Left colon (tissue), 2 donors: Measurements from ENCODE around the gene DEPDC5. TPM values are rescaled to one million over a fixed set of nuclear protein-coding genes. Genes with fewer than 3 reads are reported as not detected.

Source experiments
- ATAC-seq: fragments of 200-7000 bp; cut with Tn5 transposase; one replicate; pipeline ENCODE4 v1.9.1; 2020; ENCODE audit warnings: mild to moderate bottlenecking, moderate library complexity
- DNase-seq, 2 donors: peaks; one replicate each; pipeline ENCODE4 v3.0.0-alpha.2; 2020
- intact Hi-C, 2 donors: fragments of 100-400 bp; cut with DNase I in 1 of 2; cut with micrococcal nuclease in 1 of 2; formaldehyde crosslinking; loops; one replicate each; pipeline versions ENCODE4 v1.11.2 to v1.14.0; 2022; cut with DNase I, micrococcal nuclease
- total RNA-seq, 2 donors: library from RNA; stranded (reverse); fragmentation: NEBNext Ultra II Directional; extraction: Animal tissue kit (Norgen Biotek cat#: 25700); gene quantifications; one replicate each; pipeline ENCODE4 v1.2.1, GENCODE V29; 2021
- donor health status: DM: no; HTN: no; CAD: no.
- donor health status: DM: yes; HTN: yes; CAD: no.

The DEPDC5 gene
- total RNA-seq, 2 donors from 2014 or later = 38.1 to 54.5 TPM

GRCh38 chr22:31904651-31905050 lies 150.8 kb downstream of the DEPDC5 start:
- DNase-seq (no peak), ATAC-seq (no peak)
- intact Hi-C loops = no loop called here

DNA sequence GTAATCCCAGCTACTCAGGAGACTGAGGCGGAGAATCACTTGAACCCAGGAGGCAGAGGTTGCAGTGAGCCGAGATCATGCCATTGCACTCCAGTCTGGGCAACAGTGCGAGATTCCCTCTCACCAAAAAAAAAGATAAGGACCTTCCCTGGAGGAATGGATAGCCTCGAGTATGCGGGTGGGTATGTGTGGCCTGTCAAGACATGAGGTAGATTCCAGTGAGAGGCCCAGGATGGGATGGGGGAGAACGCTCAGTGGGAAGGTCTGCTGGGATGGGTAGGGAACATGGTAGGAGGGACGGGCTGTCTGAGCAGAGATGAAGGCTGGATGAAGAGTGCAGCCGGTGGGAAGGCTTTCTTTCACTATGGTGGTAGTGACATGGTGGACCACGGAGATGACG lies 151.5 kb downstream of the DEPDC5 start:
- DNase-seq (no peak), ATAC-seq (no peak)
- intact Hi-C loops = no loop called here

DNA sequence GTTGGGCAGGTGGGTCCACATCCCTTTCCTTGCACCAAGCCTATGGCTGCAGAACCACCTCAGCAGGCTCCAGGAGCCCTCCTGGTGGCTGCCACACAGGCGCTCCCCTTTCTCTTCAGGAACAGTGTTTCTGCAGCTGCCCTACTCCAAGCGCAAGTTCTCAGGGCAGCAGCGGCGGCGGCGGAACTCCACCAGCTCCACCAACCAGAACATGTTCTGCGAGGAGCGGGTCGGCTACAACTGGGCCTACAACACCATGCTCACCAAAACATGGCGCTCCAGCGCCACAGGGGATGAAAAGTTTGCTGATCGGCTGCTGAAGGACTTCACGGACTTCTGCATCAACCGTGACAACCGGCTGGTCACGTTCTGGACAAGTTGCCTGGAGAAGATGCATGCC lies 152.3 kb downstream of the DEPDC5 start:
- DNase-seq = no peak

DNA sequence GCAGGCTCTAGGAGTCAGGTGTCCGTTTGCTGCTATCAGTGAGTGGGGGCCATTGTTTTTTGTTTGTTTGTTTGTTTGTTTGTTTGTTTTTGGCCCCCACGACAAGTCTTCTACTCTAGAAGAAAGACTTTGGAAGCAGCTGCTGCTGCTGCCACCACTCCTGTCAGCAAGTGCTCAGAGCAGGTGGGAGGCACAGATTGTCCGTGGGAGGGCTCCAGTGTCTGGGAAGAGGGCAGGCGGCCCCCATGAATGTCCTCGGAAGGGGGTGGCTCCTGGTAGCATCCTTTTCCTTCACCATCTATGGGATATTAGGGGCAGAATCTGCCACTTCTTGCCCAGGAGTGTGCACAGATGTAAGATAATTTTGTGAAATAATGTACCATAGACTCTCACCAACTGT lies 152.8 kb downstream of the DEPDC5 start:
- intact Hi-C loops = no loop called here
- no peak for DNase-seq
- no peak for ATAC-seq

More for the DNA sequence above, 152.3 kb downstream of the DEPDC5 start:
- intact Hi-C loops = no loop called here
- ATAC-seq = no peak

DNA sequence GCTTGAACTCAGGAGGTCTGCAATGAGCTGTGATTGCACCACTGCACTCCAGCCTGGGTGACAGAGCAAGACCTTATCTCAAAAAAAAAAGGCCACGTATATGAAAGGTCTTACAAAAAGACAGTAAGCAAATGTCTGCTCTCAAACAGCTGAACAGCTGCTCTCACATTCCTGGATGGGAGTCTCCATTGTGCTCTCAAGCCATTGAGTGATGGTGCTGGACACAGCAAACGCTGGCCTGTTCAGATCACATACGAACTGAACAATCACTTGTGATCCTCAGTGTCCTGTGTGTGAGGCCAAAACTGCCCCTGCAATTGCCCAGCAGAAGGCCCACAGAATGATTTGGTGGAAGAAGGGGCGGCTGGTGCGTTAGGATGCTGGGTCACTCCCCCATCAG lies 156.2 kb downstream of the DEPDC5 start:
- intact Hi-C loops = no loop called here
- ATAC-seq (no peak), DNase-seq (no peak)

DNA sequence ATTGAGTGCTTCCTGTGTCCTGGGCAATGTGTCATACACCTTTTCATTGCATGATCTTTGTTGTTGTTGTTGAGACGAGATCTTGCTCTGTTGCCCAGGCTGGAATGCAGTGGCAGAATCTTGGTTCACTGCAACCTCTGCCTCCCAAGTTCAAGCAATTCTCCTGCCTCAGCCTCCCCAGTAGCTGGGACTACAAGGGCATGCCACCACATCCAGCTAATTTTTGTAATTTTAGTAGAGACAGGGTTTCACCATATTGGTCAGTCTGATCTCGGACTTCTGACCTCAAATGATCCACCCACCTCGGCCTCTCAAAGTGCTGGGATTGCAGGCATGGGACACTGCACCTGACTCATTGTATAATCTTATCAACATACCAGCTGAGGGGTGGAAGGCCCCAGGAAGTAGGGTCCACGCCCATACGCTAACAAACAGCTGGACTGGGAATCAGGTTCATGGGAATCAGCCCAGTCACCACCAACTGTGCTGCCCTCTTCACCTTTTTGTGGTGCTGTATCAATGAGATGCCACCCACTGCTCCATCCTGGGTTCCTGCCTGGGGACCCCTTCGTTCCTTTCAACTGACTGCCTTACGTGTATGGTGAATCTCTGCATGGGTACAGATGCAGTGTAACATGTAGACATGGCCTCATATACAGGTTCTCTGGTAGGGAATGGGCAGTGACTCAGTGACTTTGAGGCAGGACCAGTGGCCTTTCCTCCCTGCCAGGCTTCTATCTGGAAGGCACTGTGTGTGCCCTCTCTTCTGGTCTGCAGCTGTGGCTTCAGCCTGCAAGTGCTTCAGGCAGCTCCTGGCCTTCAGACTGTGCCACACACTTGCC lies 158.0 kb downstream of the DEPDC5 start:
- intact Hi-C loops = no loop called here
- ATAC-seq (peak; percentile 92), DNase-seq (peak; percentile 39 to 65)

GRCh38 chr22:31912407-31912743 lies 158.6 kb downstream of the DEPDC5 start:
- ATAC-seq = no peak
- intact Hi-C loops = no loop called here
- no peak for DNase-seq

DNA sequence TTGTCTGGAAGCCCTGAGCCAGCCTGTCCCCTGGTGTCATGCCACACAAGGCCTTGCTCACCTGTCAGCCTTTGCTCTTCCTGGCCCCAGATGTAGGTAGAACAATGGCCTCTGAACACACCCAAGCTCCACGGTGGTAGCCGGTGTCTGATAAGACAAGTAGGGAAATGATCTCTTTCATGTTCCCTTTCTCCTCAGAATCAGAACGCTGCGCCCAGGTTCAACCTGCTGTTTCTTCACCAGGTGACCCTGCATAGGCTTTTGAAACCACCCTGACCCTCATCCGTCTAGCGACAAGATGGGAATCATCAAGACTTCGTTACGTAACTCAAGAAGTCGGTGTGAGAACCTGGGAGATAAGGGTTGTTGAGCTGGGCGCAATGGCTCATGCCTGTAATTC lies 161.8 kb downstream of the DEPDC5 start:
- DNase-seq = no peak
- intact Hi-C loops = no loop called here
- ATAC-seq = peak; percentile 33

DNA sequence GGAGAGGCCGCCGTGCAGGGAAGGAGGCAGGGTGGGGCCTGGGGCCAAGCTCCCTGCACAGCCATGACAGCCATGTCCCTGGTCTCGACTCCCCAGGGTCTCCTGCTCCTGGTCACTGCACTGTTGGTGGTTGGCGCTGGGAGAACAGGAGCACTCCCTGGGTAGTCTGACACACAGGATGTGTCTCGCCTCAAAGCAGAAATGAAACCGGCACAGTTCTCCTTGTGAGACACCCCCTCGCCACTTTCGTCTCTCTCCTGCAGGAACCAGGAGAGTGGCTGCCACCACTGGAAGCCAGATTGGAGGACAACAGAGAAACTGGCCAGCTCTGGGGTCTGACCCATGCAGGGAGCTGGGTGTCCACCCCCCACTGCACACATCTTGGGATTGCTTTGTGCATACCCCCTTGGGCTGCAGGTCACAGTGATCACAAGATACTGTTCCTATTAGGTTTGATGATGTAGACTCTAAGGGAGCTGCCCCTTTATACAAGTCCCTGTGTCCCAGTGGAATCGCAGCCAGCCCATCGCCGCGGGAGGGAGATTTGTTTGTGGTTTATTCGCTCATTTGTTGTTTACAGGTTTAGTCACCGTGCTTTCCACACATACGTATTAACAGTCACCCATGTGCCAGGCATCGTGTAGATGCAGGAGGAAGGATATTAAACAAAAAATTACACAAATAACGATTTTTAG lies 163.6 kb downstream of the DEPDC5 start:
- ATAC-seq (no peak), DNase-seq (peak in 1 of 2 donors; percentile 23)
- intact Hi-C loops = no loop called here

DNA sequence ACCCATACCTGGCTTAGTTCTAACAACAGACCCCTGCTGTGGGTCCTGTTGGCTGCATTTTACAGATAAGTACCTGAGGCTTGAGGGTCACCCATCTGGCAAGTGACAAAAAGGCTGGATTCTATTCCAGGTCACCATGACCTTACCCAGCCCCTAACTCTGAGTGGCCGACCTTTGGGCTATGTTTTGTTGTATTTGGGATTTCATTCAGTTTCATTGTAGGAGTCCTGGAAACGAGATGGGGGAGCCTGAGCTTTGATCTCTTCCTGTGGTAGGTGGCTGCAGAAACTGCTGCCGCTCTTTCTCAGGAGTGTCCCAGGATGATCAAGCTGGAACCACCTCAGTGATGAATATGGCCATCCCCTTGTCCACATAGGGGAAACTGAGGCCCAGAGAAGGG lies 165.9 kb downstream of the DEPDC5 start:
- no peak for DNase-seq
- intact Hi-C loops = no loop called here

GRCh38 chr22:31920306-31920705 lies 166.5 kb downstream of the DEPDC5 start:
- DNase-seq (no peak), ATAC-seq (no peak)
- intact Hi-C loops = no loop called here

More for the DNA sequence above, 165.9 kb downstream of the DEPDC5 start:
- no peak for ATAC-seq

GRCh38 chr22:31921106-31921505 lies 167.3 kb downstream of the DEPDC5 start:
- intact Hi-C loops = no loop called here
- ATAC-seq (no peak), DNase-seq (no peak)

DNA sequence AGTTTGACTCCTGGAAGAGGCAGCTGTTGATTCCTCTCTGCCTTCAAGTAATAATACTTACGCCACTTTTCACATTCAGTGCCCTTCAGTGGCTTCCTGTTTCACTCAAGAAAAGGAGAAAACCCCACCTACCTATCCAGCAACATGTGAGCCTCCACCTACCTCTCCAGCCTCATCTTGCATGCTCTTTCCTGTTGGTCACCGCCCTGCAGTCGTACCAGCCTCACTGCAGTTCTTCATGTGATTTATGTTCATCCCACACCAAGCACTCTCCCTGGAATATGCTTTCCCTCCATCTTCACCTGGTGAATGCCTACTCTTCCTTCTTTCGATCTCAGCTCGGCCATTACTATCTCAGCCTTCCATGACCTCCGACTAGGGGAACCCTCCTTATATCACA lies 168.7 kb downstream of the DEPDC5 start:
- intact Hi-C loops = no loop called here
- no peak for DNase-seq
- ATAC-seq = peak; percentile 40

DNA sequence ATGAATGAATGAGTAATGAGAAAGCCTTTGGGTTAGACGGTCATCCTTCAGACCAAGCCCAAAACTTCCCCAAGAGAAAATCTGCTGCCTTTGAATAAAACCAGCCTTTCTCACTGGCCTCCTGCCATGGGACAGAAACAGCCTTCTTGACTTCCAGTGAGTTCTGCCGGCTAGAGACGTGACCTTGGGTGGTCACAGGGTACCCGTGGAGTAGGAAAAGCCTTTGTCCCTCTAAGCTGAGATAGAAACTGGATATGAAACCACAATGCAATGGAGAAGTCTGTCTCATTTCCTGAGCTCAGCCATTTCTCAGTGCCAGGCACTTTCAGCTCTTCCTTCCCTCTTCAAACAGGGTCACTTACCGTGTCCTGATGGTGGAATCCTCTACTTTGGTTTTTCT lies 169.3 kb downstream of the DEPDC5 start:
- intact Hi-C loops = no loop called here
- ATAC-seq = peak; percentile 19
- DNase-seq = no peak

DNA sequence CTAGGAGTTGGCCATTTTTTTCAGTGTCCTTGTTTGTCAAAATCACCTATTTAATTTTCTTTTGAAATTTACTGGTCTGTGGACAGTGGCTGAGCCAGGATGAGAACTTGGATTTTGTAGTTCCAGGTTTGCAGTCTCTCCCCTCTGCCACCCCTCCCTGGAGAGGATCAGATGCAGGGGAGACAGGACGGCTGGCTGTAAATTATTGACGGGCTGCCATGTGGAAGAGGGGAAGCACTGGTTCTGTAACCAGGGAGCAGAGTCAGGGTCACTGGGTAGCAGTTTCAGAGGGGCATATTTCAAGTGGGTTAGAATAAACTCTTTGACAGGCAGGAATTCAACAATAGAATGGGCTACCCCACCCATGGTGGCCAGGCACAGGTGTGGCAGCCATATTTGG lies 169.9 kb downstream of the DEPDC5 start:
- intact Hi-C loops = no loop called here
- ATAC-seq = no peak
- DNase-seq = no peak

- DNase-seq (no peak), ATAC-seq (no peak)
- intact Hi-C loops = no loop called here
Observed at GRCh38 chr22:31925056-31925455, 171.2 kb downstream of the DEPDC5 start.

DNA sequence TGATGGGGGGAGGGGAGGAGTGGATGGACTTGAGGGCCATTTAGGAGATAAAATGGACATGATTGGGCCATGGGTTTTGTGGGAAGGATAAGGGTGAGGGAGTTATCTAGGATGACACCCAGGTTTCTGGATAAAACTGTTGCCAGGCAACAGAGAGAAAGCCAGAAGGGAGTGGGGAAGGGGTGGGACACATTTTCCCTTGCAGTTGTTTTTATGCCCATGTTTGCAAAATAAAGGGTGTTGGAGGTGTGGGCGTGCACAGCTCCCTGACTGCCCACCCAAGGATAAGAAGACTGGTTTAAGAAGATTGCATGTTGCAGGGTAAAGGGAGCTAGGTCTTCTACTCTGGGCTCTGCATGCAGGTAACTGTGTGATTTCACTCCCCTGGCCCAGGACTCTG lies 172.2 kb downstream of the DEPDC5 start:
- intact Hi-C loops = no loop called here
- ATAC-seq (no peak), DNase-seq (no peak)

DNA sequence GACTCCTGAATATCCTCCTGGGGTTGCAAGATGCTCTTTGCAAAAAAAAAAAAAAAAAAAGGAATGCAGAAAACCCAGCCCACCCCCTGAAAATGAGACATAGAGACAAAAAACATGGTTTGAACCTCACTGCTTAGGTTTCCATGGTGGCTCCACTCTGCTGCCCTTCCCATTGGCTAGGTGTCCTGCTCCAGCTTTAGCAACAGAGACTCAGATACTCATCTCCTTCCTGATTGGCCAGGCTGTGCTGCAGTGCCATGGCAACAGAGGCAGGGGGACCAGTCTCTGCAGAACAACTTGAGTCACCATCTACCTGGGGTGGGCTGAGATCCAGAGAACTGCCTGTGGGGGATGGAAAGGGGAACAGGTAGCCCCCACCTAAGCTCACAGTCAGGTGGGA lies 173.2 kb downstream of the DEPDC5 start:
- ATAC-seq (no peak), DNase-seq (no peak)
- intact Hi-C loops = no loop called here

- DNase-seq (no peak), ATAC-seq (no peak)
- intact Hi-C loops = no loop called here
Observed at GRCh38 chr22:31927562-31927961, 173.7 kb downstream of the DEPDC5 start.

DNA sequence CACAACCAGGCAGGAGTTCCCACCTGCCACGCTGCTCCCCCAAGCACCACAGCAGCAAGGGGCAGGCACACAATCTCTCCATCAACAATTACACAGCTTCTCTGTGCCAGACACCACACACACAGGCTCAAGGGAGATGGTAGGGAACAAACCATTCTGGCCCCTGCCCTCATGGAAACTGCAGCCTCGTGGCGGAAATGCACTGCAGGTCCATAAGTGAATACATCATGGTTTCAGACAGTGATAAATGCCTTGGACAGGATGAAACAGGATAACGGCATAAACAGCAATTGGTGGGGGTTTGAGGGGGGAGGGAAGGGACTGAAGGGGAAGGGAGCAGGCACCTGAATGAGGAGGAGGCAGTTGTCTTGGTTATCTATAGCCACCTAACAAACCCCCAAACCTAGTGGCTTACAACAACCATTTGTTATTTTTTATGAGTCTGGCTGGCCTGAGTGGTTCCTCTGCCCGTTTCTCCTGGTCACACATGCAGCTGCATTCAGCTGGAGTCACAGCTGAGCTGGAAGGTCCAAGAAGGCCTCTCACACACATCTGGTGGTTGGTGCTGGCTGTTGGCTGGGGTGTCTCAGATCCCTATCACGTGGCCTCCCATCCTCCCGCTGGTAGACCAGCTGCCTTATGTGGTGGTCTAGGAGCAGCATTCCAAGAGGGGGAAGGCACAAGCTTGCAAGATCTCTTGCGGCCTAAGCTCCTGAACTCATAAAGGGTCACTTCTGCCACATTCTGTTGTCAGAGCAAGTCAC lies 175.5 kb downstream of the DEPDC5 start:
- DNase-seq (no peak), ATAC-seq (peak; percentile 25)
- intact Hi-C loops = no loop called here
